ENCODE data around the gene SERPINA9. TPM values are rescaled to one million over a fixed set of nuclear protein-coding genes. Genes with fewer than 3 reads are reported as not detected.

The SERPINA9 gene
- total and polyA plus RNA-seq, 2 of the 8 experiments (the other 6 are each of a cell fraction or from before 2014, with no cell fraction given): not detected

DNA sequence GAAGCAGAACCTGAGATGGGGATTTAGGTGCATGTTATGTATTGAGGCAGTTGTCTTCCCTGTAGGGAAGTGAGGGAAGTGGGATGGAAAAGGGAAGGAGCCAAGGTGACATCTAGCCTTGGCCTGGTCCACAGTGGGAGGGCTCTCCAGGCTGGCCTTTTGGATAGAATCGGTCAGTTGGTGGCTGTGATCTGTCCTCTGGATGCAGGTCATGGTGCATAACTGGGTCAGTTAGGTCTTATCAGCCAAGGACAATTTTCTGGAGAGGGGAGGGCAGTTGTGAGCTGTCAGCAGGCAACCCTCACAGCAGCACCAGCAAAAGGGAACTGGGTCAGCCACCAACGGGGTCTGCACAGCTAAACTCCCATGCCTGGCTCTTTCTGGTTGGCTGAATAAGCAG lies 23.7 kb upstream of the SERPINA9 start (continued):
- TF ChIP-seq KDM4A (IDR thresholded peaks at IDR 0.05; ENCODE audit: low read depth, low read length, severe bottlenecking) (no peak), RBBP5 (IDR thresholded peaks at IDR 0.05; ENCODE audit: borderline replicate concordance, low read depth, low read length) (no peak)
- TF ChIP-seq, protein P1, sequence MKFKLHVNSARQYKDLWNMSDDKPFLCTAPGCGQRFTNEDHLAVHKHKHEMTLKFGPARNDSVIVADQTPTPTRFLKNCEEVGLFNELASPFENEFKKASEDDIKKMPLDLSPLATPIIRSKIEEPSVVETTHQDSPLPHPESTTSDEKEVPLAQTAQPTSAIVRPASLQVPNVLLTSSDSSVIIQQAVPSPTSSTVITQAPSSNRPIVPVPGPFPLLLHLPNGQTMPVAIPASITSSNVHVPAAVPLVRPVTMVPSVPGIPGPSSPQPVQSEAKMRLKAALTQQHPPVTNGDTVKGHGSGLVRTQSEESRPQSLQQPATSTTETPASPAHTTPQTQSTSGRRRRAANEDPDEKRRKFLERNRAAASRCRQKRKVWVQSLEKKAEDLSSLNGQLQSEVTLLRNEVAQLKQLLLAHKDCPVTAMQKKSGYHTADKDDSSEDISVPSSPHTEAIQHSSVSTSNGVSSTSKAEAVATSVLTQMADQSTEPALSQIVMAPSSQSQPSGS (IDR thresholded peaks at IDR 0.05; ENCODE audit: low read length): no peak
- TF ChIP-seq, protein P2, sequence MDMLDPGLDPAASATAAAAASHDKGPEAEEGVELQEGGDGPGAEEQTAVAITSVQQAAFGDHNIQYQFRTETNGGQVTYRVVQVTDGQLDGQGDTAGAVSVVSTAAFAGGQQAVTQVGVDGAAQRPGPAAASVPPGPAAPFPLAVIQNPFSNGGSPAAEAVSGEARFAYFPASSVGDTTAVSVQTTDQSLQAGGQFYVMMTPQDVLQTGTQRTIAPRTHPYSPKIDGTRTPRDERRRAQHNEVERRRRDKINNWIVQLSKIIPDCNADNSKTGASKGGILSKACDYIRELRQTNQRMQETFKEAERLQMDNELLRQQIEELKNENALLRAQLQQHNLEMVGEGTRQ (IDR thresholded peaks at IDR 0.05; ENCODE audit: low read length): no peak

Data from H1 (cell line).